Neural cell (in vitro differentiated cells): ENCODE measurements around the gene SBK1. TPM values are rescaled to one million over a fixed set of nuclear protein-coding genes. Genes with fewer than 3 reads are reported as not detected.

Source experiments
- polyA plus RNA-seq: library from polyadenylated mRNA; depleted of rRNA; stranded (reverse); fragments of >200 nt; gene quantifications from 2 replicates; pipeline ENCODE4 v1.2.3, GENCODE V29; 2014
- small RNA-seq, 3 experiments: library from RNA; depleted of rRNA; stranded (forward); fragments of <200 nt; gene quantifications; one replicate each; pipeline ENCODE3, GENCODE V24; 2012

SBK1 gene
- polyA plus RNA-seq, 1 donor from 2014 or later = 18.2 TPM

Small RNA genes within 50 kb of the gene (small RNA-seq; reads per million reads assigned to genes)
- 0 reads per million in 3 experiments for gene AC138904.2

Other genes starting within 250 kb of the SBK1 start
- gene GSG1L, start 228.8 kb upstream of the SBK1 start, polyA plus RNA-seq = 0.85 TPM in 1 of 2 replicates, not detected in the other
- 104 and 127 TPM in 2 replicates for gene XPO6, start 80.6 kb upstream of the SBK1 start, polyA plus RNA-seq
- gene NPIPB6, start 71.0 kb downstream of the SBK1 start, polyA plus RNA-seq = 0.88 and 2.7 TPM in 2 replicates
- gene EIF3CL, start 111.3 kb downstream of the SBK1 start, polyA plus RNA-seq = 22.3 and 35.4 TPM in 2 replicates
- gene NPIPB7, start 179.8 kb downstream of the SBK1 start, polyA plus RNA-seq = 0.32 and 0.85 TPM in 2 replicates
- 32.2 and 37.0 TPM in 2 replicates for gene CLN3, start 199.5 kb downstream of the SBK1 start, polyA plus RNA-seq
- 0.06 TPM in 1 of 2 replicates, not detected in the other for gene APOBR, start 202.1 kb downstream of the SBK1 start, polyA plus RNA-seq
- not detected in 2 replicates for gene IL27, start 214.3 kb downstream of the SBK1 start, polyA plus RNA-seq
- not detected in 2 replicates for gene NUPR1, start 246.4 kb downstream of the SBK1 start, polyA plus RNA-seq